Measurements from ENCODE around the gene PTPRN2. TPM values are rescaled to one million over a fixed set of nuclear protein-coding genes. Genes with fewer than 3 reads are reported as not detected.

PTPRN2 gene
- total and polyA plus RNA-seq, 2 of the 8 experiments (the other 6 are each of a cell fraction or from before 2014, with no cell fraction given): 2.6 to 4.5 TPM

GRCh38 chr7:158328376-158329013 is 259.1 kb downstream of the PTPRN2 start (continued):
- no peak for TF ChIP-seq CHD7 (IDR thresholded peaks at IDR 0.05; ENCODE audit: insufficient replicate concordance, low read length)
- TF ChIP-seq GABPA (IDR thresholded peaks at IDR 0.05; ENCODE audit: borderline replicate concordance, insufficient read depth, low read length): no peak
- TF ChIP-seq, protein P1, sequence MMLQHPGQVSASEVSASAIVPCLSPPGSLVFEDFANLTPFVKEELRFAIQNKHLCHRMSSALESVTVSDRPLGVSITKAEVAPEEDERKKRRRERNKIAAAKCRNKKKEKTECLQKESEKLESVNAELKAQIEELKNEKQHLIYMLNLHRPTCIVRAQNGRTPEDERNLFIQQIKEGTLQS (IDR thresholded peaks at IDR 0.05; ENCODE audit: insufficient read depth, low read depth, low read length): no peak
- no peak for TF ChIP-seq CHD1 (IDR thresholded peaks at IDR 0.05; ENCODE audit: low read depth, low read length)

Data from H1 (cell line).